OCI-LY3 (cell line): ENCODE data around the gene EYA4.

Experiments used
- EZH2phosphoT487 ChIP-seq: fragments of 200-600 bp; shearing (Covaris generic); IDR thresholded peaks from 2 replicates; pipeline ENCODE4 v1.6.1; 2018; ENCODE audit warnings: antibody characterized with exemption, mixed run types, low read depth
- TF ChIP-seq, protein P1 (sequence below): fragments of 200-600, 300-600 bp; sonication (generic); IDR thresholded peaks from 2 replicates; pipeline ENCODE4 v1.5.1; 2014; ENCODE audit warnings: antibody characterized with exemption, low read length, low read depth

DNA sequence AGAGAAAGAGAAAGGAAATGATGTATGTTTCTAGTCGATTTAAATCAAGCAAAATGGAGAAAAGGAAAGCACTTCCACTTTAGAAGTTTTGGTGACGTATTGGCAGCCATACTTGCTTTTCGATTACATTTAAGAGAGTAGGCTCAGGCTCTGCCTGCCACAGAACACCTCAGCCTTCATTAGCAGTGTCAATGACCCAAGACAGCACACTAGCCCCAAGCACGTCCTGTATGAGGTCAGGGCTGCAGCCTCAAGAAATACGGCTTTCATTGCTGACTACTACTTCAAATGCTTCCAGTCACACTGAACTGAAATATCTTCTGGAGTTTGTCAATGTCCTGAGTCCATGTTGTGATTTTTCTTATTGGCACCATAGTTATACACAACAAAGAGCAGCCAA lies 285.3 kb downstream of the EYA4 start:
- TF ChIP-seq, protein P1, sequence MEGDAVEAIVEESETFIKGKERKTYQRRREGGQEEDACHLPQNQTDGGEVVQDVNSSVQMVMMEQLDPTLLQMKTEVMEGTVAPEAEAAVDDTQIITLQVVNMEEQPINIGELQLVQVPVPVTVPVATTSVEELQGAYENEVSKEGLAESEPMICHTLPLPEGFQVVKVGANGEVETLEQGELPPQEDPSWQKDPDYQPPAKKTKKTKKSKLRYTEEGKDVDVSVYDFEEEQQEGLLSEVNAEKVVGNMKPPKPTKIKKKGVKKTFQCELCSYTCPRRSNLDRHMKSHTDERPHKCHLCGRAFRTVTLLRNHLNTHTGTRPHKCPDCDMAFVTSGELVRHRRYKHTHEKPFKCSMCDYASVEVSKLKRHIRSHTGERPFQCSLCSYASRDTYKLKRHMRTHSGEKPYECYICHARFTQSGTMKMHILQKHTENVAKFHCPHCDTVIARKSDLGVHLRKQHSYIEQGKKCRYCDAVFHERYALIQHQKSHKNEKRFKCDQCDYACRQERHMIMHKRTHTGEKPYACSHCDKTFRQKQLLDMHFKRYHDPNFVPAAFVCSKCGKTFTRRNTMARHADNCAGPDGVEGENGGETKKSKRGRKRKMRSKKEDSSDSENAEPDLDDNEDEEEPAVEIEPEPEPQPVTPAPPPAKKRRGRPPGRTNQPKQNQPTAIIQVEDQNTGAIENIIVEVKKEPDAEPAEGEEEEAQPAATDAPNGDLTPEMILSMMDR: no peak
- no peak for TF ChIP-seq EZH2phosphoT487
